Embryonic facial prominence (tissue), 1 donor: Measurements from ENCODE around the gene PABPN1L.
"Not testable (repeated sequence)": the region's sequence is repeated elsewhere in the genome, so short reads cannot be mapped to it uniquely, and the experiment has no call there.

Experiments
- DNase-seq: peaks from one replicate; pipeline ENCODE4 v3.0.0-alpha.2; 2016; ENCODE audit errors: extremely low spot score

Gene PABPN1L

GRCh38 chr16:88901718-88902337, 35.4 kb upstream of the PABPN1L start:
- no peak for DNase-seq

DNA sequence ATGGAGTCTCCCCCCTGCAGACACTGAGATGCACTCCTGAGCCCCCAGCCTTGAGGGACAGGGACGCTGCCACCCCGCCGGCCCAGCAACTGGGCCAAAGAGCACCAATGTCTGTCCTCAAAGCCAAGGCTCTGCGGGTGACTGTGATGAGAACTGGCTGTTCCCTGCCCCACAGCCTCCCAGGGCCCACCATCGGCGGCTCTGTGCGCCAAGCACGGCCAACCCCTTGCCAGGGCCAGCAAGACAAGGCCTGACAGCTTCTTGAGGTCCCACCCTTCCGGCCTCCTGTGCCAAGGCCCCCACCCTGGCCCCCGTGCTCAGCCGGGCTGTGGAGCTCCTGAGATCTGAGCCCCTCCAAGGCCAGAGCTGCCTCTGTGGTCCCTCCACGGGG, 34.2 kb upstream of the PABPN1L start:
- no peak for DNase-seq

DNA sequence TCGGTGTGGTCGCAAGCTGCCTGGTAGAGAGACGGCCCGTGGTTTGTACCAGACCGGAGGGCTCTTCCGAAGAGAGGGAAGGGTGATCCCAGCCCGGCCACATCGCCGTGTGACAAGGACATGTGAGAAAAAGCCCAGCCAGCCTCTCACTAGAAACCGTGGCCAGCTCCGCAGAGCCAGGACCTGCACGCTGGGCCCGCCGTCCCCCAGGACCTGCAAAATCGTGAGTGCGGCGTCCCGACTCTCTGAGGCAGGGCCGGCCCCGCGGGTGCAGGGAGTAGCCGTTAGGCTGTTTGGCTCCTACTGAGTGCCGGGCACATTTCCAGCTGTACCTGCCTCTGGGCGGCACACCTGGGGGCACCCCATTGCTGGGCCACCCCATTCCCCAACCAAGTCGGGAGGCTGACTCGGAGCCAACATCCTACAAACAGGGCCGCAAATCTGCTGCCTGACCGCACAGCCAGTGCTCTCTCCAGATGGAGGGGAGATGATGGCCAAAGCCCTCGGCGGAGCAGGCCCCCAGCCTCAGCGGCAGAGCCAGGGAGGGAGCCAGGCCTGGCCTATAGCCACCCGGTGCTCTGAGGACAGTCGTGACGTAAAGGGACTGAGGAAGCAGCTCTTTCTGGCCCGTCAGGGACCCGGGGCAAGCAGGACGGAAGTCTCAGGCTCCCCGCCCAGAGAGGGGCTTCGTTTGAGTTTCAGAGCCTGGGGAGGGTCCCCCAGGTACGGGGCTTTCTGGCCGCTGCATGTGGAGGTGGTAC, 33.6 kb upstream of the PABPN1L start:
- DNase-seq, result no peak

DNA sequence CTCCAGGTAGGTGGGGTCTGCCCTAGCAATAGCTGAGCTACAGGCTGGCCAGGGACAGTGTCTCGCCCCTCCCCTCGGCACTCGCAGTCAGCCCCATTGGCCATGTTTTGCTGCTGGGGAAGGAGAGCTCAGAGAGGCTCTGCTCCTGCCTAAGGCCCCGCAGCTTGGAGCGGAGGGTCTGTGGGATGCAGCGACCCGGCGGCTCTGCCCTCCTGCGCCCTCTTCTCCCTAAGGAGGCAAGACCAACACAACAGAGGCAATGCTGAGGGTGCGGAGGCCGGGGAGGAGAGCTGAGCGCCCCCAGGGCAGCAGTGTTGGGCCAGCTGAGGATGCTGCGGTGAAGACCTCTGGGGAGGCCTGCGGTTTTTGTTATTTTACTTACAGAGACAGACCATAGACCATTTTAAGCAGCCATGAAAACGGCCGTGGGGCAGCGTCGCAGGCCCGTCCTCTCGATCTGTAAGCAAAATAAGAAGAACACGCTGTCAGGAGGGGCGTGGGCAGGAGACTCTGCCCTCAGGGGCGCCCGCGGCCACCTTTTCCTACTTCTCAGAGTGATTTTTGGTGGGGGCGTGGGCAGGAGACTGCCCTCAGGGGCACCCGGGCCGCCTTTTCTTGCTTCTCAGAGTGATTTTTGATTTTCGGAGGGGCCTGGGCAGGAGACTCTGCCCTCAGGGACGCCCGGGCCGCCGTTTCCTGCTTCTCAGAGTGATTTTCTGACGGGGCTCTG, 31.4 kb upstream of the PABPN1L start:
- DNase-seq, result no peak

- no peak for DNase-seq
These were observed 30.0 kb upstream of the PABPN1L start for GRCh38 chr16:88896238-88897070.

DNA sequence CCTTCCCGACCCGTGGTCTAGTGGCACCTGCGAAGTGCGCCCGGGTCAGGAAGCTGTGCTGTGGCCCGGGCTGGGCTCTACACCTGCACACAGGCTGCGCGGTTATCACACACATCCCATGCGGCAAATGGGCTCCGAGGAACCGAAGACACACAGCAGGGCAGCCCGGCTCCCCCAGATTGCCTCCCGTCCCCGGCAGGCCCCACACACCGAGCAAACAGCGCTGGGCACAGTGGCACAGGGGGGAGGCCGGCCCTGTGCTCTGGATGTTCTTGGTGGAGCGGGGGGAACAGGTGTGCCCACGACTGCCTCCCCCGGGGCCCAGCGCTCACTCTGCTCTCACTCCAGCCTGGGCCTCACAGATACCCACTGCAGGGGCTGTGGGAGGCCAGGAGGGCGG, 28.9 kb upstream of the PABPN1L start:
- no peak for DNase-seq

DNA sequence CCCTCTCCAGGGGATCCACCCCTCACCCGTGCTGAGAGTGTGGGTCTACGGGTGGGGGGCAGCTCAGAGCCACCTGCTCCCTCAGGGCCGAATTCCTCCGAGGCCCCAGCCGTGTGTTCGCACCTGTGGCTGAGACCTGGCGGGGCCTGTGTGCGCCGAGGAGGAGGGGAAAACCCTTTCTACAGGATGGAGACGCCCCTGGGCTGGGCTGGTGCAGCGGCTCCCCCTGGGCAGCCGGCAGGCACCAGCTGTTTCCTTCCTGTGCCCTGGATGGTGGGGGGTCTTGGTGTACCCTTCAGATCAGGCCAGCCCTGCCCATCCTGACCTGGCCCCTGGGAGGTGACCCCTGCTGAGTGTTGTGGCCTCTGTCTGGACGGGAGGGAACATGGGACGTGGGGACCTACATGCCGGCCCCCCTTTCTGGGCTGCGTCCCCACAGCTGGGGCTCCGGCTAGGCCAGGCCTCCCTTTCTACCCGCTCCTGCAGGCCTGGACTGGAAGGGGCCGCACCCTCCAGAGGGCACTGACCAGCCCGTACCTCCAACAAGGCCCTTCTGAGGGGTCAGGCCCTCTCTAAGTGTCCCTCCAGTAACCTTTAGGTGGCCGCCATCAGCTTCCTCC, 28.3 kb upstream of the PABPN1L start:
- no peak for DNase-seq

DNA sequence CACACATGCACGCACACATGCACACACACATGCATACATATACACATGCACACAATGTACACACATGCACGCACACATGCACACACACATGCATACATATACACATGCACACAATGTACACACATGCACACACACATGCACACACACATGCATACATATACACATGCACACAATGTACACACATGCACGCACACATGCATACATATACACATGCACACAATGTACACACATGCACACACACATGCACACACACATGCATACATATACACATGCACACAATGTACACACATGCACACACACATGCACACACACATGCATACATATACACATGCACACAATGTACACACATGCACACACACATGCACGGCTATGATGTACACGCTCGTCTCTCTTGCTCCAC, 27.8 kb upstream of the PABPN1L start:
- DNase-seq, result not testable (repeated sequence)

DNA sequence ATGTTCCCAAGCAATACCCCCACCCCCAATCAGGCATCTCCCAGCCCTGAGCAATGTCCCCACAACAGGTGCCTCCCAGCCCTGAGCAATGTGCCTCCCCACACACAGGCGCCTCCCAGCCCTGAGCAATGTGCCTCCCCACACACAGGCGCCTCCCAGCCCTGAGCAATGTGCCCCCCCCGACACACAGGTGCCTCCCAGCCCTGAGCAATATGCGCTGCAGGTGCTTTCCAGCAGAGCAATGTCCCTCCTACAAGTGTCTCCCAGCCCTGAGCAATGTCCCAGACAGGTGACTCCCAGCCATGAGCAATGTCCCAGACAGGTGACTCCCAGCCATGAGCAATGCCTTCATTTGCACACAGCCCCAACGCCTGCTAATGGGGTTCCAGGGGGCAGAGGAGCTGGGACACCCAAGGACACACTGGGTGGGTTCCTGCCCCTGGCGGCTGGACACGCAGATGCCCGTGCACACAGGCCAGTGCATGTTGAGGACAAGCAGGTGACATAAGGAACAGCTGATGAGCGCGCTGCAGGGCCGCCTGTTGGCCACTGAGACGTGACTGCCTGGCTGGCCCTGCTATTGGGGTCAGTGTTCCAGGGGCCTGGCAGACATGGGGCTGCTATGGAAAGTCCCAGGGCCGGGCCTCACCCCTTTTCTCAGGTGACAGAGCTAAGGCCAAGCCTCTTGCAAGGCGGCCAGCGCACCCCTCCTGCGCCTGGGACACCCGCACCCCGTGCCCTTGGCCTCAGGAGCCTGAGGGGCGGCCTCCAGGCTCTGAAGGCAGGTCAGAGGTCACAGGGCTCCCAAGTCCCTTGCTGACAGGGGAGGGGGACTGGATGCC, 26.9 kb upstream of the PABPN1L start:
- DNase-seq, result no peak

- no peak for DNase-seq
These were observed 25.6 kb upstream of the PABPN1L start for GRCh38 chr16:88892065-88892464.

DNA sequence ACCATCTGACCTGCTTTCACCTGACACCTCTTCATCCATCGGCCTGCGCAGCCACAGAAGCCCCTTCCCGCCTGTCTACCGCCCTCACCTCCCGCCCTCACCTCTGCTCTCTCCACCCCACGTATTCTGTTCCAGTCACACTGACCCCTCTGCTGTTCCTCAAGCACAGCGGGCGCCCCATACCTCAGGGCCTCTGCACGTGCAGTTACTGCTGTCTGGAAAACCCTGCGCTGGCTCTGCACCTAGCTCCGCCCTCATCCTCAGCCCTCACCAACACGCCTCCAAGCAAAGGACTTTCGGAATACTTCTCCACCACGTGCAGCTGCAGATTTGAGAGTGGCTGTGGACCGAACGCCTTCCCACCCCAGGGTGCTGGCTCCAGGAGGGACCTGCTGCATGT, 24.6 kb upstream of the PABPN1L start:
- no peak for DNase-seq

DNA sequence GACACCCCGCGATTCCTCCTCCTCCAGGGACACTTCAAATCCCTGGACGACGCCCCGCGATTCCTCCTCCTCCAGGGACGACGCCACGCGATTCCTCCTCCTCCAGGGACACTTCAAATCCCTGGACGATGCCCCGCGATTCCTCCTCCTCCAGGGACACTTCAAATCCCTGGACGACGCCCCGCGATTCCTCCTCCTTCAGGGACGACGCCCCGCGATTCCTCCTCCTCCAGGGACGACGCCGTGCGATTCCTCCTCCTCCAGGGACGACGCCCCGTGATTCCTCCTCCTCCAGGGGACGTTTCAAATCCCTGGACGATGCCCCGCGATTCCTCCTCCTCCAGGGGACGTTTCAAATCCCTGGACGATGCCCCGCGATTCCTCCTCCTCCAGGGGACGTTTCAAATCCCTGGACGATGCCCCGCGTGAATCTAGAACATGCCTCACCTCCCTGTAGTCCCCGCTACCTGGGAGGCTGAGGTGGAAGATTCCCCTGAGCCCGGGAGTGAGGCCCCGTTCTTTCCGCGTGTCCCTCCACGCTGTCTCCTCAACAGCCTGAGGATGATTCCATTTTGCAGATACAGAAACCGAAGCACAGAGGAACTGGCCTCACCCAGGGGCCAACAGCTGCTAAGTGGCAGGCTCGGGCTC, 23.4 kb upstream of the PABPN1L start:
- not testable (repeated sequence) for DNase-seq

DNA sequence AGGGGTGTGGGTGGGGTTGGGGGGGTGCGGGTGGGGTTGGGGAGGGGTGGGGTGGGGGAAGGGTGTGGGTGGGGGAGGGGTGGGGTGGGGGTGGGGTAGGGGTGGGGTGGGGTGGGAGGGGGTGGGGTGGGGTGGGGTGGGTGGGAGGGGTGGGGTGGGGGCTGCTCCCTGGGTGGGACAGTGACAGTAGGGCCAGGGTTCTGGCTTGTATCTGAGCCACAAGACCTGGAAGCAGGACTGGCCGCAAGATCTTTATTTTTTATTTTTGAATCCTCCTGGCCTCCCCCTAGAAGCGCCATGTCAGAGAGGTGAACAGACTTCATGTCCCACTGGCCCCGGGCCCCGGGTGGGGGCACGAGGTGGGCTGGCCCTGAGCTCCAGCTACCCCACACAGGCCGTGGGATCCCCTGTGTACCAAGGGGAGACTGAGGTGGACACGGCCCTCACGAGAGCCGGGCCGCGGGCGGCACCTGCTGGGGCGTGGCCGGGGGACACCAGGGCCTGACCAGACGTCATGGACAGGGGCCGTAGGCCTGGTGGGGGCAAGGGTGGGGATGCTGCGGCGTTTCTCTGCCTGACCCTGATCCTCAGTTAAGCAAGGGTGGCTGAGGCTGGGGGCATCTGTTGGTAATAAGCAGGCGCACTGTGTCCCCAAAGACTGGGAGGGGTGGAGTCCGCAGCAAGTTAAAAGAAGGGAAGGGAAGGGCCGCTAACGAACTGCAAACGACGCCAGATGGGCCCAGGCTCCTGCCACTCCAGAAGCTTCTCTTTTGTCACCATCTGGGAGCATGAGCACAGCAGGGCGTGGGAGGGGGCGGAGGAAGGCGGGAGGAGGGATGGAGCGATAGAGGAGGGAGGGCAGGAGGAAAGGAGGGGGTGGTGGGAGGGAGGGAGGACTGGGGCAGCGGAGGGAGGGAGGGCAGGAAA, 22.3 kb upstream of the PABPN1L start:
- DNase-seq, result no peak

GRCh38 chr16:88888057-88888456, 21.6 kb upstream of the PABPN1L start:
- DNase-seq, result no peak

GRCh38 chr16:88886845-88887521, 20.5 kb upstream of the PABPN1L start:
- no peak for DNase-seq

DNA sequence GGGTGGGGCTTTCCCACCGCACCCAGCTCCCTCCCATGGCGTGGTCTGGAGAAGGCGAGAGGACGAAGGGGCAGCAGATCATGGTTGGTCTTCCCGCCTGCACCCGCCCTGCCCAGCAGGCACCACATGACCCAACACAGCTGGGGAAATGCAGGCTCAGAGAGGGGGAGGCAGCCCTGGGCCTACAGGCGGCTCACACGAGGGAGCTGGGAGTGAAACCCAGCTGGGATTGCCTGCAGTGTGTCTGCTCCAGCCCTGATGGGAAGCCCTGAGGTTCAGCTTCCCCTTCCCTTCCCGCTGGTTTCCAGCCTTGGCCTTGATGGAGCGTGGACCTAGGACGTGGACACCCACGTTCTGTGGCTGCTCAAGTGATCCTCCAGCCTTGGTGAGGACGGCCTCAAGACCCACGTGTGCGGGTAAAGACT, 20.0 kb upstream of the PABPN1L start:
- DNase-seq, result no peak

DNA sequence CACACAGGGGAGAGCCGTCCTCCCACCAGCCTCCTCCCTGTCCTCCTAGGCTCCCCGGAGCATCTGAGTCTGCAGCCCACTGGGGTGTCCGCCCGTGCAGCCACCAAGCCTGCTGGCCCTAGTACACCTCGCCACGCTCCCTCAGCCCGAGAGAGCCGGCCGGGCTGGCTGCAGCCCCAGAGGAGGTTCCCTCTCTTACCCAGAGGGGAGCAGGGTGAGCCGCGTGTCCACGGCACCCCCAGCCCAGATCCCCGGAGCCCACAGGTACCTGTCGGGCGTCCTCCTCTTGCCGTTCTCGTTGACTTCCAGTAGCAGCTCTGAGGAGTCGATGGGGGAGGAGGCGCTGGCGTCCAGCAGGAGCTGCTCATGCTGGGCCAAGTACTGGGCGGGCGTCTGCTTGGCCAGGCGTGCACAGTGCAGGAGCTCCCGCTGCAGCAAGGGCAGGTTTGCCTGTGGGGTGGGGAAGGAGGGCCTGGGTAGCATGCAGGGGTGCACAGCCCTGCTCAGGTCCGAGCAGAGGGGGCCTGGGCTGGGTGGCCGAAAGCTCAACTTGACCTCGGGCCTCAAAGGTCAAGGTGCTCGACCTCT, 19.3 kb upstream of the PABPN1L start:
- no peak for DNase-seq
